Measurements from ENCODE around the gene LAMA2.
A peak's percentile ranks its signal among the peaks of the same experiment; 100 is the strongest.

DNA sequence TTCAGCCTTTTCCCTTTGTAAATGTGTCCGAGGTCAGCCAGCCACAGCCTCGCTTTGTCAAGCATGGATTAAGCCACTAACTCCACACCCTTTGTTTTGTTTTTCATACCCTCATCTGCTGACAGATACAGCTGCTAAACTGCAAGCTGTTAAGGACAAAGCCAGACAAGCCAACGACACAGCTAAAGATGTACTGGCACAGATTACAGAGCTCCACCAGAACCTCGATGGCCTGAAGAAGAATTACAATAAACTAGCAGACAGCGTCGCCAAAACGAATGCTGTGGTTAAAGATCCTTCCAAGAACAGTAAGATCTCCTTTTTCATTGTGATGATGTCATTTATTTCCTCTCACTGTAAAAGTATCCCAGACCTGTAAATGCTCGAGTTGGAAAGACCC lies 557.8 kb downstream of the LAMA2 start:
- TF ChIP-seq, protein P1, sequence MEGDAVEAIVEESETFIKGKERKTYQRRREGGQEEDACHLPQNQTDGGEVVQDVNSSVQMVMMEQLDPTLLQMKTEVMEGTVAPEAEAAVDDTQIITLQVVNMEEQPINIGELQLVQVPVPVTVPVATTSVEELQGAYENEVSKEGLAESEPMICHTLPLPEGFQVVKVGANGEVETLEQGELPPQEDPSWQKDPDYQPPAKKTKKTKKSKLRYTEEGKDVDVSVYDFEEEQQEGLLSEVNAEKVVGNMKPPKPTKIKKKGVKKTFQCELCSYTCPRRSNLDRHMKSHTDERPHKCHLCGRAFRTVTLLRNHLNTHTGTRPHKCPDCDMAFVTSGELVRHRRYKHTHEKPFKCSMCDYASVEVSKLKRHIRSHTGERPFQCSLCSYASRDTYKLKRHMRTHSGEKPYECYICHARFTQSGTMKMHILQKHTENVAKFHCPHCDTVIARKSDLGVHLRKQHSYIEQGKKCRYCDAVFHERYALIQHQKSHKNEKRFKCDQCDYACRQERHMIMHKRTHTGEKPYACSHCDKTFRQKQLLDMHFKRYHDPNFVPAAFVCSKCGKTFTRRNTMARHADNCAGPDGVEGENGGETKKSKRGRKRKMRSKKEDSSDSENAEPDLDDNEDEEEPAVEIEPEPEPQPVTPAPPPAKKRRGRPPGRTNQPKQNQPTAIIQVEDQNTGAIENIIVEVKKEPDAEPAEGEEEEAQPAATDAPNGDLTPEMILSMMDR (IDR thresholded peaks at IDR 0.05) = peak; percentile 27; the same call in 1 of the 2 replicates
- TF ChIP-seq RAD21 (IDR thresholded peaks at IDR 0.05; ENCODE audit: low read length) (no peak), TEAD4 (IDR thresholded peaks at IDR 0.05; ENCODE audit: borderline replicate concordance, insufficient read depth) (no peak), RFX5 (IDR thresholded peaks at IDR 0.05; ENCODE audit: low read length) (no peak), FOSL2 (IDR thresholded peaks at IDR 0.05; ENCODE audit: borderline replicate concordance, low read depth) (no peak)
- TF ChIP-seq, protein P2, sequence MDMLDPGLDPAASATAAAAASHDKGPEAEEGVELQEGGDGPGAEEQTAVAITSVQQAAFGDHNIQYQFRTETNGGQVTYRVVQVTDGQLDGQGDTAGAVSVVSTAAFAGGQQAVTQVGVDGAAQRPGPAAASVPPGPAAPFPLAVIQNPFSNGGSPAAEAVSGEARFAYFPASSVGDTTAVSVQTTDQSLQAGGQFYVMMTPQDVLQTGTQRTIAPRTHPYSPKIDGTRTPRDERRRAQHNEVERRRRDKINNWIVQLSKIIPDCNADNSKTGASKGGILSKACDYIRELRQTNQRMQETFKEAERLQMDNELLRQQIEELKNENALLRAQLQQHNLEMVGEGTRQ (IDR thresholded peaks at IDR 0.05; ENCODE audit: borderline replicate concordance, low read depth, low read length) = no peak
- TF ChIP-seq, protein P3, sequence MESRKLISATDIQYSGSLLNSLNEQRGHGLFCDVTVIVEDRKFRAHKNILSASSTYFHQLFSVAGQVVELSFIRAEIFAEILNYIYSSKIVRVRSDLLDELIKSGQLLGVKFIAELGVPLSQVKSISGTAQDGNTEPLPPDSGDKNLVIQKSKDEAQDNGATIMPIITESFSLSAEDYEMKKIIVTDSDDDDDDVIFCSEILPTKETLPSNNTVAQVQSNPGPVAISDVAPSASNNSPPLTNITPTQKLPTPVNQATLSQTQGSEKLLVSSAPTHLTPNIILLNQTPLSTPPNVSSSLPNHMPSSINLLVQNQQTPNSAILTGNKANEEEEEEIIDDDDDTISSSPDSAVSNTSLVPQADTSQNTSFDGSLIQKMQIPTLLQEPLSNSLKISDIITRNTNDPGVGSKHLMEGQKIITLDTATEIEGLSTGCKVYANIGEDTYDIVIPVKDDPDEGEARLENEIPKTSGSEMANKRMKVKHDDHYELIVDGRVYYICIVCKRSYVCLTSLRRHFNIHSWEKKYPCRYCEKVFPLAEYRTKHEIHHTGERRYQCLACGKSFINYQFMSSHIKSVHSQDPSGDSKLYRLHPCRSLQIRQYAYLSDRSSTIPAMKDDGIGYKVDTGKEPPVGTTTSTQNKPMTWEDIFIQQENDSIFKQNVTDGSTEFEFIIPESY (IDR thresholded peaks at IDR 0.05; ENCODE audit: borderline replicate concordance, low read depth) = no peak

Data from SK-N-SH (cell line).